WI38 (cell line): ENCODE measurements around the gene DRICH1.
"Not testable (repeated sequence)": the region's sequence is repeated elsewhere in the genome, so short reads cannot be mapped to it uniquely, and the experiment has no call there.

Source experiments
- H3K4me3 ChIP-seq: 2 replicates; pipeline ENCODE4 v1.5.1; 2011; ENCODE audit warnings: low read depth, mild to moderate bottlenecking, control low read depth, low read length
- TF ChIP-seq, protein P1 (sequence below): IDR thresholded peaks from 2 replicates; pipeline ENCODE4 v1.5.1; 2012; ENCODE audit warnings: low read depth, mild to moderate bottlenecking, control low read depth, low read length

DRICH1 gene, protein sequence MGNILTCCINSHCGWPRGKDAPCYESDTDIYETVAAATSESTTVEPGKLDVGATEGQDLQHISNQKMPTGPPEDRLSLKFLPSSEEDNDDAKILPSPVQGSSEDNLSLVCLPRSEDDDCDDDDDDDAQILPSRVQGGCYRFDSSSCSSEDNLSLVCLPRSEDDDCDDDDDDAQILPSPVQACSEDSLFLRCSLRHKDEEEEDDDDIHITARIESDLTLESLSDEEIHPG

DNA sequence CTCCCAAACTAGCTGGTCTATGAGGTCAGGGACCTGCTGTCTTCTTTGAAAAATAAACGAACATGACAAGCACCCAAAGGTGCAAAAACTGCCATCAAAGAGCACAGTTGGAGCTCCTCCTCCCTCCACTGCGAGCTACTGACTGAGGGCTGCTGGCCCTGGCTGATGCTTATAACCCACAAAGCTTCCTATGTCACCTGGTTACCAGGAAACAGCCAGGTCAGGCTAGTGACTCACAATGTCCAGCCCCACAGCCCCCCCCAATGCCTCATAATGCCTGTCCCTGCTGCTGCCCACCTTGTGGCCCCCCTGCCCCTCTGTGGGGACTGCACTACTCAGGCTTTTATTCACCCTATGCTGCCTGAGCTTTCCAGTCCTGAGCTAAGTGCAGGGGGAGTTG lies at the start of gene DRICH1:
DRICH1 (minus strand) TSS at position 144 of the 400 bp plus-strand sequence. CDS start 298 bp downstream, outside the sequence.
- no peak within 1 kb of the TSS for H3K4me3 ChIP-seq
- TF ChIP-seq, protein P1, sequence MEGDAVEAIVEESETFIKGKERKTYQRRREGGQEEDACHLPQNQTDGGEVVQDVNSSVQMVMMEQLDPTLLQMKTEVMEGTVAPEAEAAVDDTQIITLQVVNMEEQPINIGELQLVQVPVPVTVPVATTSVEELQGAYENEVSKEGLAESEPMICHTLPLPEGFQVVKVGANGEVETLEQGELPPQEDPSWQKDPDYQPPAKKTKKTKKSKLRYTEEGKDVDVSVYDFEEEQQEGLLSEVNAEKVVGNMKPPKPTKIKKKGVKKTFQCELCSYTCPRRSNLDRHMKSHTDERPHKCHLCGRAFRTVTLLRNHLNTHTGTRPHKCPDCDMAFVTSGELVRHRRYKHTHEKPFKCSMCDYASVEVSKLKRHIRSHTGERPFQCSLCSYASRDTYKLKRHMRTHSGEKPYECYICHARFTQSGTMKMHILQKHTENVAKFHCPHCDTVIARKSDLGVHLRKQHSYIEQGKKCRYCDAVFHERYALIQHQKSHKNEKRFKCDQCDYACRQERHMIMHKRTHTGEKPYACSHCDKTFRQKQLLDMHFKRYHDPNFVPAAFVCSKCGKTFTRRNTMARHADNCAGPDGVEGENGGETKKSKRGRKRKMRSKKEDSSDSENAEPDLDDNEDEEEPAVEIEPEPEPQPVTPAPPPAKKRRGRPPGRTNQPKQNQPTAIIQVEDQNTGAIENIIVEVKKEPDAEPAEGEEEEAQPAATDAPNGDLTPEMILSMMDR = no peak

DNA sequence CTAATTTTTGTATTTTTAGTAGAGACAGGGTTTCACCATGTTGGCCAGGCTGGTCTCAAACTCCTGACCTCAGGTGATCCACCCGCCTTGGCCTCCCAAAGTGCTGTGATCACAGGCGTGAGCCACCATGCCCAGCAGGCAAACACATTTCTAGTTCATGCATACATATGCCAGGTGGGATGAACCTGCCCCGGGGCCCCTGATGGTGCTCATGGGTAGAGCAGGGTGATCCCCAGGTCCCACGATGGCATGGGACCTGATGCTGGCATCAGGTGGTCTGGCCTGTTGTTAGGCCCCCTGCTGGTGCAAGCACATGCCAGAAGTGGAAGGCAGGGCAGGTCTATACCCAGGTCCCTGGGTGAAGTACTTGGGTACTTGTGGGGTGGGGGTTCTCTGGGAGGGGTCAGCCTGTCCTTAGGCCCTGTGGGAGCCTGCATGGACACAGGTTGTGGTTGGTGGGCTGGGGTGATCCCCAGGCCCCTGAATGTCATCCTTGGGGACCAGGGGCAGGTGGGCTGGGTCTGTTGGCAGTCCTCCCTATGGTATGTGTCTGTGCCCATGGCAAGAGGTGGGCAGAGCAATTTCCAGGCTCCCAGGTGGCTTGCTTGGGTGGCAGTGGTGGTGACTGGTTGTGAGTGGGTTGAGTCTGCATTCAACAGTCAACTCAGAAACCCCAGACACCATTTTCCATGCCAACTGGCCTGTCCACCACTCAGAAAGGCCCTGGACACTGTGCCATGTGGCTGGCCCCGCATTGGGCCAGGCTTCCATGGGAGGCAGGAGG lies 49.1 kb upstream of the DRICH1 start:
- TF ChIP-seq, protein P1 = no peak
- no peak overlapping the region for H3K4me3 ChIP-seq

DNA sequence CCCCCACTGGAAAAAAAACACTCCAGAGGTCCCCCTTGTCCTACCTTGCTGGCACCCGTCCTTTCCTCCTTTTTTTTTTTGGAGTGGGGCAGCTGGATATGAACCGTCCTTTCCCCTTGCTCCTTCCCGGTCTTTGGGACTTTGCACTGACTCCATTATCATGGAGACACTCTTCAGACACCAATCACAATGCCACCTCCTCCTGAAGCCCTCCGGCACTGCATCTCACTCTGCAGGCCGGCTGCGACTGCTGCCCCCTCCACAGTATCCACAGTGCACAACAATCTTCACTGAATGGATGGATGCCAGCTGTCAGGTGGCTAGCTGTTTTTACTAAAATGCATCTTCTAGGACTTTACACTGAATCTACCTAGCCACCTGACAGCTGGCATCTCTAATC lies 46.0 kb upstream of the DRICH1 start:
- no peak overlapping the region for H3K4me3 ChIP-seq
- TF ChIP-seq, protein P1 = no peak

DNA sequence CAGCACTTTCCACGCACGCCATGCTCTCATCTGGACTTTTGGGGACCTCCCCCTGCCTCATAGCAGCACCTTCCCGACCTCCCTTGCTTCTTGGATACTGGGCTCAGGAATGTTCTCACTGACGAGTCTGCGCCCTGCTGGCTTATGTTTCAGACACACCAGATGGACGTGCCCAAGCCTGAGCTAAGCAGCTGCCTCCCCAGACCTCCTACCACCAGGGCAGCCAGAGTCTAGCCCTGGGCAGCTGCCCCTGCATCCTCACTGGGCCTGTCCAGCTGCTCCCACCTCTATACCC lies 45.5 kb upstream of the DRICH1 start:
- TF ChIP-seq, protein P1 = no peak
- no peak overlapping the region for H3K4me3 ChIP-seq

DNA sequence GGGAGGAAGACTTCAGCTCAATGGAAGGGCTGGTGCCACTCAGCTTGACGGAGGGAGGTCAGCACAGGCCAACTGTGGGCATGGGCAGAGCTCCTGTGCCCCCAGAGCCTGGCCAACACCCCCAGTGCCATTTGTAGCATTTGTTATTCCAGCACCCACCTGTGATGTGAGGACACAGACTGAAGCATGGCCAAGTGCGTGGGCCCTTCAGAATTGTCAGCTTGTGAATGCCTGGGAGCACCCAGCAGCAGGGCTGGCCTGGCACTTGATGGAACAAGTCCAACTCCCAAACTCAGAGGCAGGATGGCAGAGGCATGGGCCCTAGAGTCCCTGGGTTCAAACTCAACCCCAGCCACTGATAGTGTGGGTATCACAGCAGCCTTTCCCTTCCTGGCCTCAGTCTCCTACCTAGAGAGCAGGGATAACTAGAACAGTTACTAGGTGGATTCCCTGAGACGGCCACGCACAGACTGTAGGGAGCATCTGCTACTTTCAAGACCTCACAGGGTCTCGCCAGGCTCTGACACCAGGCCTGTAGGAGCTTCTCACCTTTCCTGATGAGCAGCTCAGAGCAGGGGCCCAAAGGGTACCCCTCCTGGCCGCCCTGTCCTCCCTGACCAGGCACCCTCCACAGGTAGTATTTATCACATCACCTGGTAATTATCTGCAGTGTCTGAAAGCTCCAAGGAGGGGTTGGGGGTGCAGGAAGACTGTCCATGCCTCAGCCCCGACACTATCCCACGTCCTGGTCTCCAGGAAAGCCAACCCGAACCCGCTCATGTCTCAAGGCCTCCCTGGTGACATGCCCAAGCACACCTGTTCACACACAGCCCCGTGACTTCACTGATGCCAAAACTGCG lies 45.0 kb upstream of the DRICH1 start:
- H3K4me3 ChIP-seq = not testable (repeated sequence)

DNA sequence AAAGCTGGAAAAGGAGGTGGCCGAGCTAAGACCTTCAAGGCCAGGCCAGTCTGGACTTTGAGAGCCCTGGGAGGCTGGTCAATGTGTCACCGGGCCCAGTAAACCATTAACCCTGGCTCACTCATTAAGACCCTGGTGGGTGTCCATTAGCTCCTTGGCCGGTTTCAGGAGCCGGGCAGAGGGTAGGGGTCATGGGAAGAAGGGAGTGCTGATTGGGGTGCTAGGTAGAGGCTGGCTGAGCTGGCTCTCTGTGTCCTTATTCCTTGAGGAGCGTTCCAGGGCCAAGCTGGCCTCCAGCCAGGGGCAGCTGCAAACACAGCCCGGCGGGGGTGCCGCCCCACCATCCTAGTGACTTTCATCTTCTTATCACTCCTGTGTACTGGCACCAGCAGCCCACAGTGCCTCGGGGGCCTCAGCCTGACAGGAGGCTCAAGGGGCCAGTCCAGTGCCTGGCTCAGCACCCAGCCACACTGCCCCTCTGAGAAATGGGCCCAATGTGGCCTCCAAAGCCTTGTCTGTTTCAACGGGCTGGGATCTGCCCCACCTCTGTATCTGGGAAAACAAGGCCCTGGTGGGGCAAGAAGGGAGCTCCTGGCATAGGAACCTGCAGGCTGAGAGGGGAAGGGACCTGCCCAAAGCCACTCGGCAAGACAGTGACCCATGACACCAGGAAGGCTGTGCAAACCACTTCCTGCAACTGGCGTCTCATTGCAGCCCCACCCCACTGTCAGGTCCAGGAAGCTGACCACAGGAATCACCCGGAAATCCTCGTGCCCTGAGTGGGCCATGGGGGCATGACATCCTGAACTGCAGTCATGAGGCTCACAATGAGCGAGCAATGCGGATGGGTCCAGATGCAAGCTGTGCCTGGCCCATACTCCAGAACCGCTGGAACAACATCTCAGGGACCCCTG lies 43.6 kb upstream of the DRICH1 start:
- TF ChIP-seq, protein P1 = no peak

DNA sequence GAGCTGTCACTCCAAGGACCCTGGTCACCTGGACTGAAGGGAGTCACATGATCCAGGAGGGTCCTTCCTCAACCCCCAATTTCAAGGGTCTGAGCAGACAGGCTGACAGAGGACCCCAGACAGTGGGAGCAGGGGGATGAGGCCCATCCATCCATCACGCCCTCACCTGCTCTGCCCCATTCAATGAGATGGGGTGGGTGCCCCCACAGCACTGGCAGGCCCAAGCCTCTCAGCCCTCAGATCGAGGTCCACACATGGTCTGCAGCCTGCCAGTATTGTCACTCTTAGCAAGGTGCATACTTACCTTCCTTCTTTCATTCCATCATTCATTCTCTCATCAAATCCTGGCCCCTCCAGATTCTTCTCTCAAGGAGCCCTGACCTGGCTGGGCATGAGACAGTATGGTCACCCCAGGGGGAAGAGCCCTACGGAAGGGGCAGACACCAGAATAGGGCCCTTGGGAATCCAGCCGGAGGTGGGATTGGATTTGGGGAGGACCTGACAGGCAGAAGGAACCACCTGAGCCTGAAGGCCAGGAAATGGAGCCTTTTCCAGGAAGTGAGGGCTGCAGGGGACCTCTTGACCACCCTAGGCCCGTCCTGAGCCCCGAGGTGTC lies 42.9 kb upstream of the DRICH1 start:
- not testable (repeated sequence) for H3K4me3 ChIP-seq

More for the DNA sequence above, 43.6 kb upstream of the DRICH1 start:
- no peak overlapping the region for H3K4me3 ChIP-seq
